Prostate gland (tissue), 2 donors: ENCODE measurements around the gene NCAM1. TPM values are rescaled to one million over a fixed set of nuclear protein-coding genes. Genes with fewer than 3 reads are reported as not detected.

Experiments used
- DNase-seq: peaks from one replicate; pipeline ENCODE4 v3.0.0-alpha.2; 2019; ENCODE audit warnings: low spot score
- H3K27ac ChIP-seq, 2 donors: fragments of 200-600 bp; sonication (generic); 2 replicates each; pipeline ENCODE4 v1.5.1; 2017 to 2019
- H3K27me3 ChIP-seq: fragments of 200-600 bp; sonication (generic); replicated peaks from 2 replicates; pipeline ENCODE4 v1.5.1; 2019; ENCODE audit not compliant: insufficient read depth
- H3K36me3 ChIP-seq, 2 donors: fragments of 200-600 bp; sonication (generic); 1 replicate in 1 of 2; 2 replicates in 1 of 2; pipeline versions ENCODE4 v1.5.1 to v1.8.1; 2017 to 2019
- H3K4me1 ChIP-seq: fragments of 200-600 bp; sonication (generic); replicated peaks from 2 replicates; pipeline ENCODE4 v1.5.1; 2019
- H3K4me3 ChIP-seq, 2 donors: fragments of 200-600 bp; sonication (generic); 2 replicates each; pipeline ENCODE4 v1.5.1; 2017 to 2019
- H3K9me3 ChIP-seq: fragments of 200-600 bp; sonication (generic); 2 replicates; pipeline ENCODE4 v1.5.1; 2017
- POLR2A ChIP-seq: fragments of 450-650 bp; IDR thresholded peaks from one replicate; pipeline ENCODE4 v1.6.1; 2016; ENCODE audit warnings: antibody characterized with exemption, mild to moderate bottlenecking
- POLR2AphosphoS5 ChIP-seq: sonication (generic); formaldehyde crosslinking; IDR thresholded peaks from one replicate; pipeline ENCODE4 v1.6.1; 2017; ENCODE audit warnings: antibody characterized with exemption
- WGBS: methylation state at CpG from one replicate; pipeline ENCODE4 v1.1.5; 2018; 5-methylcytosine and 5-hydroxymethylcytosine counted together
- intact Hi-C: fragments of 100-400 bp; cut with DNase I; formaldehyde crosslinking; loops from one replicate; pipeline ENCODE4 v1.14.2; 2022
- total RNA-seq, 2 donors: library from RNA; depleted of rRNA; stranded (reverse); fragments of >200 nt; gene quantifications; one replicate each; pipeline ENCODE4 v1.1.0, GENCODE V29; 2016
- TF ChIP-seq, protein P1 (sequence below), 4 experiments: fragments of 200-600 bp in 2 of 4; fragments of 450-650 bp in 2 of 4; sonication (generic) in 2 of 4; IDR thresholded peaks; 1 replicate in 3 of 4; 2 replicates in 1 of 4; pipeline ENCODE4 v1.5.1; 2016 to 2019; ENCODE audit warnings: antibody characterized with exemption in 4 of 4, mild to moderate bottlenecking in 2 of 4, moderate library complexity in 2 of 4

NCAM1 gene
- total RNA-seq, 2 donors from 2014 or later, result 3.8 to 39.7 TPM

DNA sequence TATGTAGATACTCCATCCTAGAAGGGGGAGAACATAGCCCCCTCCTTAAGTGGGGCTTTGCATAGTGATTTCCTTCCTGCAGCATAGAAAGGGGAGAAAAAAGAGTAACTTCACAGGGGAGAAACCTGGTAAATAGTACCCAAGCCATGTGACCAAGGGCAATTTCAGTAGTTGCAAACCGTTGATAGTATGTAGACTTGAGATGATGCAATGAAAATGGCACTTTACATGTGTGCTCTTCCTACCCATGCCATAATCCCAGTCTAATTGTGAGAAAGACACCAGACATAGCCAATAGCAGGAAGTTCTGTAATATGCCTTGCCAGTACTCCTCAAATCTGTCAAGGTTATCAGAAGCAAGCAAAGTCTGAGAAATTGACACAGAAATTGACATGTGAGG lies 104.1 kb downstream of the NCAM1 start:
- no peak for DNase-seq
- no peaks in the 10 kb centered on the region for H3K9me3 ChIP-seq
- no peak overlapping the region for H3K27ac ChIP-seq
- WGBS, result 53% methylated on average over 1 of the region's 1 CpG
- no peaks in the 10 kb centered on the region for H3K36me3 ChIP-seq
- H3K4me3 ChIP-seq, result no peak overlapping the region
- intact Hi-C loops, result no loop called here
- H3K4me1 ChIP-seq, result no peaks in the 10 kb centered on the region
- TF ChIP-seq POLR2A, result no peak
- TF ChIP-seq, protein P1, sequence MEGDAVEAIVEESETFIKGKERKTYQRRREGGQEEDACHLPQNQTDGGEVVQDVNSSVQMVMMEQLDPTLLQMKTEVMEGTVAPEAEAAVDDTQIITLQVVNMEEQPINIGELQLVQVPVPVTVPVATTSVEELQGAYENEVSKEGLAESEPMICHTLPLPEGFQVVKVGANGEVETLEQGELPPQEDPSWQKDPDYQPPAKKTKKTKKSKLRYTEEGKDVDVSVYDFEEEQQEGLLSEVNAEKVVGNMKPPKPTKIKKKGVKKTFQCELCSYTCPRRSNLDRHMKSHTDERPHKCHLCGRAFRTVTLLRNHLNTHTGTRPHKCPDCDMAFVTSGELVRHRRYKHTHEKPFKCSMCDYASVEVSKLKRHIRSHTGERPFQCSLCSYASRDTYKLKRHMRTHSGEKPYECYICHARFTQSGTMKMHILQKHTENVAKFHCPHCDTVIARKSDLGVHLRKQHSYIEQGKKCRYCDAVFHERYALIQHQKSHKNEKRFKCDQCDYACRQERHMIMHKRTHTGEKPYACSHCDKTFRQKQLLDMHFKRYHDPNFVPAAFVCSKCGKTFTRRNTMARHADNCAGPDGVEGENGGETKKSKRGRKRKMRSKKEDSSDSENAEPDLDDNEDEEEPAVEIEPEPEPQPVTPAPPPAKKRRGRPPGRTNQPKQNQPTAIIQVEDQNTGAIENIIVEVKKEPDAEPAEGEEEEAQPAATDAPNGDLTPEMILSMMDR (IDR thresholded peaks at IDR 0.05), result no peak
- TF ChIP-seq POLR2AphosphoS5, result no peak
- H3K27me3 ChIP-seq, result no peaks in the 10 kb centered on the region

DNA sequence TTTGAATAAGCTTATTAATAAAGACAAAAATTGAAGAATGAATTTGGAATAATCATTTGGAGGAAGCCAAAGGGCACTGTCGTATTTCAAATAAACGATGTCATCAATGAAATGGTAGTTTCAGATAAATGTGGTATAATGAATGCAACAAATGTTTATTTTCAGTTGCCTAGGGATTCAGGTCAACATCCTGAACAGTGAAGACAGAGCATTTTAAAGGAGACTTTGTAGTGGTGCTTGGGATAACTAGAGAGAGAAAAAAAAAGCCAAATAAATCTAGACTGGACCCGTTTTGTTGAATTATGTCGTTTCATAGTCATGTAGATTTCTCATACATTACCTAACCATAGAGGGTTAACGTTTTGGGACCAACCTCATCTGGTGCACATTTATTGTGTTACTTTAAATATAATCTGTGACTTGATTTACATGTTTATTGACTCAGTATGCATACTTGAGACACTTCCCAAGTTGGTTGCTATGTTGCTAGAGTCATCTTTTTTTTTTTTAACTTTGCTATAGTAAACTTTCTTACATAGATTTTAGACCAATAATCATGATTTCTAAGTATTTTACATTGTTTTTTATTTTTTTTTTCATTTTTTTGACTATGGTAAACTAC lies 111.1 kb downstream of the NCAM1 start:
- H3K4me1 ChIP-seq, result no peaks in the 10 kb centered on the region
- no peak overlapping the region for H3K4me3 ChIP-seq
- 63% methylated on average over 5 of the region's 5 CpGs for WGBS
- H3K27me3 ChIP-seq, result no peaks in the 10 kb centered on the region
- intact Hi-C loops, result no loop called here
- H3K9me3 ChIP-seq, result no peaks in the 10 kb centered on the region
- H3K27ac ChIP-seq, result no peak overlapping the region
- H3K36me3 ChIP-seq, result no peaks in the 10 kb centered on the region
- no peak for DNase-seq
- TF ChIP-seq POLR2A (no peak), POLR2AphosphoS5 (no peak)
- TF ChIP-seq, protein P1 (IDR thresholded peaks at IDR 0.05), result no peak

DNA sequence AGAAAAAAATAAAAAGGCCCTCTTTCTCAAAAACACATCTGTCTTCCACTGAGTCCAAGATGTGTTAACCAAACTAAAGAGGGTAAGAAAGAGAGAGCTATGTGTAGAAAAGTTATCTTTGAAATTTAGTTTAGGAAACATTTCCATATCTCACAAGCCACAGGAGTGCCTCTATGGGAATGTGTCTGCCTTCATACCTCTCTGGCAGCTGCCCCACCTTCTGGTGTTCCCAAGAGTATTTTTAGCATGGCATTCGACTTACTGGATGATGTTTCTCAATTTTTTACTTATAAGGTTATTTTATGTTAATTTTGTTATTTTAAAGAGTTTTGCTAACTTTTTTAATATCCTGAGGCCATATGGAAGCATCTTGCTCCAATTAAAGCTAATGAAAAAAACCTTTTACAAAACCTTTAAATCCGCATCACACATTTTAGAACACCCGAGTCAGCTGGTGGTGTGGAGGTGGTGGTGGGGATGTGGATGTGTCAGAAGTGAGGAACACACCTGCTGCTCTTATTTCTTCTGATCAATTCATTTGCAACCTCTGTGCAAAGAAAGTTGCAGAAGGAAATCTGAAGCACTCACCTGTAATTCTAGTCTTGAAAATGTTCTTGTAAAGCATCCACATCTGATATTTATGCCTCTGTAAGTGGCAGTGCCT lies 112.2 kb downstream of the NCAM1 start:
- no peak overlapping the region for H3K27ac ChIP-seq

DNA sequence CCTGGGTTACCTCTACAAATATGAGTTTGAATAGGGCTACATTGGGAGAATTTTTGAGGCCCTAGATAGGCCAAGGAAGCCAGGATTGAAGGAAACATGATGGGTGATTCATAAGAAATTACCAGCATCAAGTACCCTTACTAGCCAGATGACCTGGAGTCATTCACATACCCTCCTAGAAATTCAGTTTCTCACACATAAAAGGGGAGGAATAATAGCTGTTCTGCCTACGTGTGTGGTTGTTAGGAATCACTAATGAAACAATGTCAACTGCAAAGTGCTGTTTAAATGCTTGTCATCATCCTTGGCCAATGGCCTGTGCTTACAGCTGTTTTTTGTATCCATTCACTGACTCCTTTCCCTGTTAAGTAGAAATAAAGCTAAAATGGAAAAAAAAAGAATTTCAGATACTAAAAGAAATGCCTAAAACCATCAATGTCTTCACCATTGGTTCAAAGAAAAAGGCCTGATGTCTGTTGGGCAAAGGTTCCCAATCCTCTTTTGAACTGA lies 114.4 kb downstream of the NCAM1 start:
- no peaks in the 10 kb centered on the region for H3K36me3 ChIP-seq
- TF ChIP-seq POLR2AphosphoS5 (no peak), POLR2A (no peak)
- TF ChIP-seq, protein P1 (IDR thresholded peaks at IDR 0.05), result no peak
- H3K4me3 ChIP-seq, result no peak overlapping the region
- no peak for DNase-seq
- H3K27ac ChIP-seq, result no peak overlapping the region
- intact Hi-C loops, result no loop called here
- no peaks in the 10 kb centered on the region for H3K4me1 ChIP-seq
- 64% methylated on average over 1 of the region's 1 CpG for WGBS
- no peaks in the 10 kb centered on the region for H3K9me3 ChIP-seq
- no peaks in the 10 kb centered on the region for H3K27me3 ChIP-seq

More for the DNA sequence above, 112.2 kb downstream of the NCAM1 start:
- TF ChIP-seq, protein P1 (IDR thresholded peaks at IDR 0.05), result no peak
- TF ChIP-seq POLR2AphosphoS5 (no peak), POLR2A (no peak)
- DNase-seq, result no peak
- H3K4me1 ChIP-seq, result no peaks in the 10 kb centered on the region
- WGBS, result 81% methylated on average over 3 of the region's 3 CpGs
- no peaks in the 10 kb centered on the region for H3K9me3 ChIP-seq
- intact Hi-C loops, result no loop called here
- no peaks in the 10 kb centered on the region for H3K36me3 ChIP-seq
- H3K27me3 ChIP-seq, result no peaks in the 10 kb centered on the region
- H3K4me3 ChIP-seq, result no peak overlapping the region

DNA sequence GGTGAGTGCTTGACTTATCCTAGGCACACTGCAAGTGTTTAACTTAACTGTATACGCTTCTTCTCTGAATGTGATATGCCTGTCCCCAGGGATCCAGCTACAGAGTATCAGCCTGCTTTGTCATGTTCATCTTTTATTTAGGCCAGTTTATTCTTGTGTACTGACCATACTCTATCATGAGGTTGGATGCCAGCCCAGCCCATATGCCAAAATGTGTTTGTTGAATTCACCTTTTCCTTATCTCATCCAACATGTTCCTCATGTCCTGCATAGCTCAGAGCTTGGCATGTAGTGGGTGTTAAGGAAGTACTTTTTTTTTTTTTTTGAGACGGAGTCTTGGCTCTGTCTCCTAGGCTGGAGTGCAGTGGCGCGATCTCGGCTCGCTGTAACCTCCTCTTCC lies 116.2 kb downstream of the NCAM1 start:
- Histone ChIP-seq H3K27ac (no peak overlapping the region), H3K9me3 (no peaks in the 10 kb centered on the region), H3K4me1 (no peaks in the 10 kb centered on the region), H3K36me3 (no peaks in the 10 kb centered on the region), H3K4me3 (no peak overlapping the region), H3K27me3 (no peaks in the 10 kb centered on the region)
- DNase-seq, result no peak
- 73% methylated on average over 6 of the region's 6 CpGs for WGBS
- intact Hi-C loops, result no loop called here
- TF ChIP-seq POLR2A (no peak), POLR2AphosphoS5 (no peak)
- TF ChIP-seq, protein P1 (IDR thresholded peaks at IDR 0.05), result no peak
